ENCODE results near the gene TEX11.
"Not testable (repeated sequence)": the region's sequence is repeated elsewhere in the genome, so short reads cannot be mapped to it uniquely, and the experiment has no call there.

DNA sequence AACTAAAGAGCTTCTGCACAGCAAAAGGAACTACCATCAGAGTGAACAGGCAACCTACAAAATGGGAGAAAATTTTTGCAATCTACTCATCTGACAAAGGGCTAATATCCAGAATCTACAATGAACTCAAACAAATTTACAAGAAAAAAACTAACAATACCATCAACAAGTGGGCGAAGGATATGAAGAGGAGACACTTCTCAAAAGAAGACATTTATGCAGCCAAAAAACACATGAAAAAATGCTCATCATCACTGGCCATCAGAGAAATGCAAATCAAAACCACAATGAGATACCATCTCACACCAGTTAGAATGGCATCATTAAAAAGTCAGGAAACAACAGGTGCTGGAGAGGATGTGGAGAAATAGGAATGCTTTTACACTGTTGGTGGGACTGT lies 64.9 kb downstream of the TEX11 start:
- TF ChIP-seq, protein P1, sequence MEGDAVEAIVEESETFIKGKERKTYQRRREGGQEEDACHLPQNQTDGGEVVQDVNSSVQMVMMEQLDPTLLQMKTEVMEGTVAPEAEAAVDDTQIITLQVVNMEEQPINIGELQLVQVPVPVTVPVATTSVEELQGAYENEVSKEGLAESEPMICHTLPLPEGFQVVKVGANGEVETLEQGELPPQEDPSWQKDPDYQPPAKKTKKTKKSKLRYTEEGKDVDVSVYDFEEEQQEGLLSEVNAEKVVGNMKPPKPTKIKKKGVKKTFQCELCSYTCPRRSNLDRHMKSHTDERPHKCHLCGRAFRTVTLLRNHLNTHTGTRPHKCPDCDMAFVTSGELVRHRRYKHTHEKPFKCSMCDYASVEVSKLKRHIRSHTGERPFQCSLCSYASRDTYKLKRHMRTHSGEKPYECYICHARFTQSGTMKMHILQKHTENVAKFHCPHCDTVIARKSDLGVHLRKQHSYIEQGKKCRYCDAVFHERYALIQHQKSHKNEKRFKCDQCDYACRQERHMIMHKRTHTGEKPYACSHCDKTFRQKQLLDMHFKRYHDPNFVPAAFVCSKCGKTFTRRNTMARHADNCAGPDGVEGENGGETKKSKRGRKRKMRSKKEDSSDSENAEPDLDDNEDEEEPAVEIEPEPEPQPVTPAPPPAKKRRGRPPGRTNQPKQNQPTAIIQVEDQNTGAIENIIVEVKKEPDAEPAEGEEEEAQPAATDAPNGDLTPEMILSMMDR (IDR thresholded peaks at IDR 0.05), result not testable (repeated sequence)
- TF ChIP-seq EP300, POLR2A (IDR thresholded peaks at IDR 0.05): not testable (repeated sequence)

Data from ovary (tissue), 3 donors.